Stimulated activated CD4-positive, alpha-beta T cell treated with anti-CD3 and anti-CD28 coated beads, Interleukin-15, amount 100 ng/mL, for 24 hours (primary cell): ENCODE measurements around the gene ODAD4.

ENCODE experiments used
- DNase-seq: peaks from one replicate; pipeline ENCODE4 v3.0.0-alpha.2; 2020

The ODAD4 gene

DNA sequence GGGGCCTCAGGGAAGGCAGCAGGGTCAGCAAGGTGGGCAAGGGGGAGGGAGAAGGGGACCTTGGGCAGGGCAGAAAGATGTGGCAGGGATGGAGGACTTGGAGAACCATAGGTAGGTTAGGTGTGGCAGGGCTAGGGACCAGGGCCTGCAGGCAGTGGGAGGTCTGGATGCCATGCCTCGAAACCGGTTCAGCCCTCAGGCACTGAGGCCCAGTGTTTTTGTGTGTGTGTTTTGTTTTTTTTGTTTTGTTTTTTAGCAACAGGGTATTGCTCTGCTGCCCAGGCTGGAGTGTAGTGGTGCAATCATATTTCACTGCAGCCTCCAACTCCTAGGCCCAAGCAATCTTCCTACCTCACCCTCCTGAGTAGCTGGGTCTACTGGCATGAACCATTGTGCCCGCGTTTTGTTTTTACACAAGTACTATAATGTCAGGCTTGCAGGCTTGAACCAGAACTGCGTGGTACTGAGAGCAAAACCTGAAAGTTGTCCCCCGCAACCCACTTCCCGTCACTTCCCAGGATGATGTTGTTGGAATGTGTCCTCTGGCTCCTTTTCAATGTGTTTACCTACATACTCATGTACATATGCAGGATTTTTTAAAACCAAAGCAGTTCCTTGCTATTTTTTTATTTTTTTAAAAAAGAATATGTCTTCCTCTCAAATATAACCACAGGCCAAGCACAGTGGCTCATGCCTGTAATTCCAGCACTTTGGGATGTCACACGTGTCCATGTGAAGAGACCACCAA, 12.4 kb downstream of the ODAD4 start:
- no peak for DNase-seq

DNA sequence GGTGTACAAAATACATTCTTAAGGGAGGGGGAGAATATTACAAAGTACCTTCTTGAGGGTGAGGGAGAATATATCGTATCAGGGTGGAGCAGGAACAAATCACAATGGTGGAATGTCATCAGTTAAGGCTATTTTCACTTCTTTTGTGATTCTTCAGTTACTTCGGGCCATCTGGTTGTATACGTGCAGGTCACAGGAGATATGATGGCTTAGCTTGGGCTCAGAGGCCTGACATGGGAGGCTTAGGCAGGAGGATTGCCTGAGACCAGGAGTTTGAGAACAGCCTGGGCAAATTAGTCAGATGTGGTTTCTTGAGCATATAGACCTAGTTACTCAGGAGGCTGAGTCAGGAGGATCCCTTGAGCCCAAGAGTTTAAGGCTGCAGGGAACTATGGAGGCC, 13.1 kb downstream of the ODAD4 start:
- DNase-seq: no peak

DNA sequence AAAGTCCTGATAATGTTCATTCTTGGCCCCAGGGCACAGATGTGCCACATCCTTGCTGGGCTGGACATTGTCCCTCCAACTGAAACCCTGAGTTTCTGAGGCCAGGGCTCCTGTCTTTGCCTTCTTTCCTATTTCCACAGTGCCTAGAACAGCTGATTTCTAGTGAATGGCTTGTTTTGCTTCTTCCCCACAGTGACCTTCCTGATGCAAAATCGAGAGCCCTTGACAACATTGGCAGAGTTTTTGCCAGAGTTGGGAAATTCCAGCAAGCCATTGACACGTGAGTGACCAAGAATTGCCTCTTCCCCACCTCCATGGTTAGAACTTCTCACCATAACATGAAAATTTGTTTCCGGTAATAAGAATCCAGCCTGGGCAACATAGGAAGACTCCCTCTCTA, 14.5 kb downstream of the ODAD4 start:
- no peak for DNase-seq

DNA sequence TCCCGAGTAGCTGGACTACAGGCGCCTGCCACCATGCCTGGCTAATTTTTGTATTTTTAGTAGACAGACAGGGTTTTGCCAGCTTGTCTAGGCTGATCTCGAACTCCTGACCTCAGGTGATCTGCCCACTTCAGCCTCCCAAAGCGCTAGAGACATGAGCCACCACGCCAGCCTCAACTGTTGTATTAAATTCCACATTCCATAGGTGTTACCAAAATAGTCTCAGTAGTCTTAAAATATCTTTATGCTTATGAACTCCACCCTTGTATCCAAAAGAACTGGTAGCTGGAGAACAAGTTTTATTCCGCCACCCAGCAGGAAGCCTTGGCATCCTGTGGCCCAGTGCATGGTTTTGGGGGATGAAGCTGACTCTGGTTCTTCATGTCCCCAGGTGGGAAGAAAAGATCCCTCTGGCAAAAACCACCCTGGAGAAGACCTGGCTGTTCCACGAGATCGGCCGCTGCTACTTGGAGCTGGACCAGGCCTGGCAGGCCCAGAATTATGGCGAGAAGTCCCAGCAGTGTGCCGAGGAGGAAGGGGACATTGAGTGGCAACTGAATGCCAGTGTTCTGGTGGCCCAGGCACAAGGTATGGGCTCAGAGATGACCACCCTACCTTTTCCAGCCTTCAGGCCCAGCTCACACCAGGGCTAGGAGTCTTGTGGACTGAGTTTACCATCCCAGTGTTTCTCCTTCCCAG, 18.5 kb downstream of the ODAD4 start:
- DNase-seq: no peak

DNA sequence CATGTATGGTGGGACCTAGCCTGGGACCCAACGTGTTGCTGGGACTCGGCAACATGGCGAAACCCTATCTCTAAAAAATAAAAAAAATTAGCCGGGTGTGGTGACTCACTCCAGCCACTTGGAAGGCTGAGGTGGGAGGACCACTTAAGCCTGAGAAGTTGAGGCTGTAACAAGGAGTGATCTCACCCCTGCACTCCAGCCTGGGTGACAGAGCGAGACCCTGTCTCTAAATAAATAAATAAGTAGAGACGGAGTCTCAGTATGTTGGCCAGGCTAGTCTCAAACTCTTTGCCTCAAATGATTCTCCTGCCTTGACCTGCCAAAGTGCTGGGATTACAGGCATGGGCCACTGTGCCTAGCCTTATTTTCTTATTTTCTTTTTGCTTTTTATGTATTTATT, 26.1 kb downstream of the ODAD4 start:
- DNase-seq: no peak

DNA sequence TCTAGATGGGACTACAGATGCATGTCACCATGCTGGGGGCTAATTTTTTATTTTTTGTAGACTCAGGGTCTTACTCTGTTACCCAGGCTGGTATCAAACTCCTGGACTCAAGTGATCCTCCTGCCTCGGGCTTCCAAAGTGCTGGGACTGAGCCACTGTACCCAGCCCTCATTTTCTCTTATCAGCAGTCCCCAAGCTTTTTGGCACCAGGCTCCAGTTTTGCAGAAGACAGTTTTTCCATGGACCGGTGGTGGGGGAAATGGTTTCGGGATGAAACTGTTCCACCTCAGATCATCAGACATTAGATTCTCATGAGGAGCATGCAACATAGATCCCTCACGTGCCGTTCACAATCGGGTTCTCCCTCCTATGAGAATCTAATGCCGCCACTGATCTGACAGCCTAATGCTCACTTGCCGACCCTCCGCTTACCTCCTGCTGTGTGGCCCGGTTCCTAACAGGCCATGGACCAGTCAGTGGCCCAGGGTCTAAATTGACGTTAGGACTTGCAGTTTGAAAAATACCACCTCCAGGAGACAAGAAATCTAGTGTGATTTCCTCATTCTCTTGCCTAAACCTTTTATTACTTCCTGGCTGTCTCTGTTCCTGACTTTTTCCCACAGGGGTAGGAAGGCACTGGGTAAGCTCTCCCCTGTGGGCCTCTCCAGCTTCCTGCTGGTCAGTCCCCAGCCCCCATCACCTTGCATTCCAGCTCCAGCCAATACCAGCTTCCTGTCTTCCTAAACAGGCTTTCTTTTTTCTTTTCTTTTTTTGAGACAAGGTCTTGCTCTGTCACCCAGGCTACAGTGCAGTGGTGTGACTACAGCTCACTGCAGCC, 26.8 kb downstream of the ODAD4 start:
- no peak for DNase-seq

DNA sequence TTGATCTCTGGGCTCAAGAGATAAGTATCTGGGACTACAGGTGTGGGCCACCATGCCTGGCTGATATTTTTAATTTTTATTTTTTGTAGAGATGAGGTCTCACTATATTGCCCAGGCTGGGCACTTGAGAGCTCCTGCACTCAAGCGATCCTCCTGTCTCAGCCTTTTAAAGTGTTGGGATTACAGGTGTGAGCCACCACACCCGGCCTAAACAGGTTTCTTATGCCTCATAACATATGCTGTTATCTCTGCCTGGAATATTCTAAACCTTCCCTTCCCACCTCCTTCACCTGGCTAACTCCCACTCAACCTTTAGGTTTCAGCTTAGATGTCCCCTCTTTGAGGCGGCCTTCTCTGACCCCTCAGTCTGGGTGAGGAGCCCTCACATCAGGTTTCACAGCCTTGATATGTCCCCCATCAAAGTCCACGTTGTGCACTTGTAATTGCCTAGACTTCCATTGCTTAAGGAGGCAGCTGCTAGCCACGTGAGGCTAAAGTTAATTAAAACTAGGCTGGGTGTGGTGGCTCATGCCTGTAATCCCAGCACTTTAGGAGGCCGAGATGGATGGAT, 27.5 kb downstream of the ODAD4 start:
- DNase-seq: no peak

DNA sequence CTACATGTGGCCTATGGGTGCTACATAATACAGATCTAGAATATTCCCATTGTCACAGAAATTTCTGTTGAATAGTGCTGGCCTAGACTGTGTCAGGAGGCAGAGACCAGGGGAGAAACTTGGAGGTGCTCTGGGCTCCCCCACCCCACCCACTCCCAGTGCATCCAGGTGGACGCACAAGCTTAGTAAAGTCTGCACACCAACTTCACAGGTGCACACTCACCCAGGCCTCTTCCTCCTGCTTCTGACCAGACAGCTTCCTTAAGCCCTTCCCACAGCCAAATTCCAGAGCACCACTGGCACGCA, 28.6 kb downstream of the ODAD4 start:
- DNase-seq: no peak

DNA sequence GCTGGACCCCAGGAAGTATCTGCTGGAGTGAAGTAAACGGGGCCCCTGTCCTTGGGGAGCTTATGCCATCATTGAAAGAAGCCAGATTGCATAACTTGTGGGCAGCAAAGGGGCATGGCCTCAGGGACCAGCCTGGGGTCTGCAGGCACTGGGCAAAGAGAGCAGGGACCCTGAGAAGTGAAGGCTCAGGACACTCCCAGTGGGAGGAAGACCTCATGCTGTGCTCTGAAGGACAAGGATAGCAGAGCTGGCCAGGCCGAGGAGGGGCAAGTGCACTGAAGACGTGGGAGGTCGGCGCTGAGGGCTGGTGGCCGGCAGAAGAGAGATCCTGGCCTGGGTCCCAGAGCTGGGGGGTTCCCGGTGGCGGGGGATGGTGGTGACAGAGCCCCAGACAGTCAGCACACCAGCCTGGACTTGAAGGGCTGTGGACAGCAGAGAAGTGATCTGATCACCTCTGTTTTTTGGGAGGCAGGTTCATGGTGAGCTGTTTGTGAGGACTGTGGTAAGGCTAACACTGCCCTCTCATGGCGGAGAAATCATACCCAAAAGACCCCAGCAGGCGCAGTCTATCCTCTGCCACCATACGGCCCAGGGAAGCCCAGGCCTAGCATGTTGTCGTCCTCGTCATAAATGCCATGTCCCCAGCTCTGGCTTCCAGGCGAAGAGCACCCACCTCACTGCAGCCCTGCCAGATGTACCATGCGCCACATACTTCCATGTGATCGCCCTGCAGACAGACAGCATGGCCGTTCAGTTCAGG, 29.1 kb downstream of the ODAD4 start:
- no peak for DNase-seq

DNA sequence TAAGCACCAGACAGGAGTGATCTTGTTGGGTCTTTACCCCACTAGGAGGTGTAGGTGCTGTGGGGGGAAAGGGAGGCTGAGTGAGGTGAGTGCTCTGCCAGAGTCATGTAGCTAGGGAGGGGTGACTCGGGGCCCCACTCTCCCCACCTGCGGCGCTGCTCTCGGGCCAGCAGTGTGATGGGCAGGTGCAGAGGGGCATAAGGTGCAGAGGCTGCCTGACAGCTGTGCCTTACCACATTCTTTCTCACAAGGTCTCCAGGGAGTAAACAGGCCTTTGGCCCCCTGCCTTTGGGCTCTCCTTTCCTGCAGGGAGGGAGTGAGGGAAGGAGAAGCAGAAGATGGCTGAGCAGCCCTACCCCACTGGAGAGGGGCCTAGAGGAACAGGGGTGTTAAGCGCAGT, 31.7 kb downstream of the ODAD4 start:
- no peak for DNase-seq

DNA sequence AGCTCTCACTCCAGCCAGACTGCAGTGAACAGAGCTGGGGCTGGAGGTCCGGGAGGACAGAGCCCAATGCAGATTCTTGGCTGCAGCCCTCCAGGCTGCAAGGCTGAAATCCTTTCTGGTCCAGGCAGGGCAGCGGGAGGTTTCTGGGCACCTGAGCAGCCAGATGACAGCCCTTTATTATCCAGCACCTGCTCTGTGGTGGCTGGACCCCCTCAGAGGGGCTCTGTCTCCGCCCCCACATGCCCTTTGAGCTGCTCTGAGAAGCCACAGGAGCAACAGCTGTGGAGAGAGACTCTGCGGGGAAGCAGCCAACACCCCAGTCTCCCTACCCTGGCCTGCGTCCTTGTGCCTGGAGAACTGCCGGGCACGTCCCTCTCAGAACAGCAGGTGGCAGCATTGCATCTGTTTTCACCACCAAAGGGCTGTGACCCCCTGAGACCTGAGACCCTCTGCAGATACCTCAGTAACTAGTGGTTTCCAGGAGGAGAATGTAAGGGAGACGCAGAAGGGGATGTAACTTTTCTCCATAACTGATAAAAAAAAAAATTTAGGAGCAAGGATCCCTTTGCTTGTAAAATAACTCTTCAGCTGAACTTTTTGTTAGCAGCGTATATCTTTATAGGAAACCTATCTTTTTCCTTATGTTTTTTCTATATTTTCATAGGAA, 32.5 kb downstream of the ODAD4 start:
- DNase-seq: peak; percentile 81

DNA sequence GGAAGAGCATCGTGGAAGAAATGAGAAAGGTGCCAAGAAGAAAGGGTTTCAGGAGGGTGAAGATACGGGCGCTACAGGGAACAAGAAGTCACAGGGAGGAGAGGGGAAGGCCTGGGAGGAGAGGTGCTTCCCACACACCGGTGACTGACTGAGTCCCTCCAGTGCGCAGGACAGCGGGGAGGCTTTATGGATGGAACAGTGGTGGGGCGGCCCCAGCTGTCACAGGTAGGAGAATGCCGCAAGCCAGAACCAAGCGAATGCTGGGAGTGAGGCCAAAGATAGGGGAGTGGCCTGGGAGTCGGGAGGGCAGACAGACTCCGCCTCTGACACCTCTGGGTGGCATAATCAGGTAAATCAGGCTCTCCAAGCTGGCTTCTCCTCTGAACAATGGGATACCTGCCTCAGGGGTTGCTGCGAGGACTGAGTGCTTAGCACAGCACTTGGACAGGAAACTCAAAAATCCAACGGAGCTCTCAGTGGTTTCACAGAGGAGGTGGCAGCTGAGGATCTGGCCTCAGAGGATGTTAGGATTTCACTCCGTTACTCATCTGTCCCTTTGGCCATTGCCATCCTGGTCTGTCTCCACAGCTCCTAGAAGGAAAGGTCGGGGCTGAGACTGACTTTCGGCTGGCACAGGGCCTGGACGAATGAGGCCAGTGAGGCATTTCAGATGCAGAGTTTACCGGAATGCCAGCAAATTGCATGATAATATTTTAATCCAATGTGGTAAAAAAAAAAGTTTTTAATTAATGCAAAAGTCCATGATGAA, 35.5 kb downstream of the ODAD4 start:
- peak; percentile 83 for DNase-seq

DNA sequence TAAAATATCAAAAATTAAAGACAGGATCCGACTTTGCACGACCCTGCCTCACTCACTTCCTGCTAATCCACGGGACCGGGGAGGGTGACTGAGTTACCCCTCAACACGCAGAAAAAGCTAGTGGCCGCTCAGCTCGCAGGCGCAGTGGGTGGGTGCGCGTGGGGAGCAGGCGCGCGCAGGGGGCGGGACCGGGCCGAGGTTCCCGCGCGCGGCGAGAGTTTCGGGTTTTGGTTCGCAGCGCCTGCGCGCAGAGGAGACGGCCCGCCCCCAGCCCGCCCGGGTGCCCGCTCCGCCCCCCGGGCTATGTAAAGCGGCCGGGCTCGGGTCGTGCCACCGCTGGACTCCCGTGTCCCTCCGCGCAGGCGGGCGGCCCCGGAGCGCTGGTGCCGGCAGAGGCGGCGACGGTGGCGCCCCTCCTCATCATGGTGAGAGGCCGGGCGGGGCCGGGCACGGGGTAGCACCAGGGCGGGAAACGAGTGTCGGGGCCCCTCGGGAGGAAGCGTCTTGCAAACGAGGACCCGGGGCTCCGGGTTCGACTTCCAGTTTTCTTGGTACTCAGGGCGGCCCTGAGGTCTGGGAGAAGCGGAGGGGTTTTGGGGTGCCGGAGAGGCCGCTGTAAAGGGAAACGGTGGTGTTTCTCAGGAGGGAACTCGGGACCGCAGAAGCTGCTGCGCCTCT, 36.2 kb downstream of the ODAD4 start, which contains the start of gene CNP:
TSS of gene CNP (plus strand) at position 333 of the 678 bp plus-strand sequence. CDS start at position 423, 90 bp downstream.
- peak; percentile 94 for DNase-seq

DNA sequence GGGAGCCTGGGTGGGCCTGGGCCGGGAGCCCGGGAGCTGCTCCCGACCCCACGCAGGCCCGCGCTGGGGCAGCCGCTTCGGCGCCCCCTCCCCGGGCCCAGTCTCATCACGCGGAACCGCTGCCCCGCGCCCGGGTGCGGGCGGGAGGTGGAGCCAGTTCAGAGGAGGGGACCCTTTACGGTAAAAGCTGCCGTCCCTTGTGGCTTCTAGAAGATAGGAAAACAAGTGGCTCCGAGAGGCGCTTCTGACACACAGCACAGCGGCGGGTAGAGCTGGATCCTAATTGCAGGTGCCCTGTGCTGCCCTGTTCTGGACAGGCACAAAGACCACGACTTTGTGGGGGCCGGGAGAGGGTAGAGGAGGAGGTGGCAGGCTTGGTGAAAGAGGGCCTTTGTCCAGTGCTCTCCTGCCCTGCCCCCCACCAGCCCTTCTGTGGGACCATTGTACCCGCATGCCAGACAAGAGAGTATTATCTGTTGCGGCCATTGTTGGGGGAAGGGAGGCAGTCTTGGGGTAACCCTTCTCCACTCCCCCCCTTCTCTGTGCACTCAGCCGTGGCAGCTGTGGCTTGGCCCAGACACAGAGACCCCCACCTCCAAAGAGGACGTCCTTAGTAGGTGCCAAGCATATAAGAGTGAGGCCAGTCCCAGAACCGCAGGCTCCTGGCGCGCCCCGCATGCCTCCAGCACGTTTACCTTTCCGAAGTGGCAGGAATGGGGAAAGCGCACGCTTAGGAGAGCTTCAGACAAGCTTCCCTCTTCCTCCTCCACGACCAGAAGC, 36.9 kb downstream of the ODAD4 start:
- peak; percentile 60 for DNase-seq

DNA sequence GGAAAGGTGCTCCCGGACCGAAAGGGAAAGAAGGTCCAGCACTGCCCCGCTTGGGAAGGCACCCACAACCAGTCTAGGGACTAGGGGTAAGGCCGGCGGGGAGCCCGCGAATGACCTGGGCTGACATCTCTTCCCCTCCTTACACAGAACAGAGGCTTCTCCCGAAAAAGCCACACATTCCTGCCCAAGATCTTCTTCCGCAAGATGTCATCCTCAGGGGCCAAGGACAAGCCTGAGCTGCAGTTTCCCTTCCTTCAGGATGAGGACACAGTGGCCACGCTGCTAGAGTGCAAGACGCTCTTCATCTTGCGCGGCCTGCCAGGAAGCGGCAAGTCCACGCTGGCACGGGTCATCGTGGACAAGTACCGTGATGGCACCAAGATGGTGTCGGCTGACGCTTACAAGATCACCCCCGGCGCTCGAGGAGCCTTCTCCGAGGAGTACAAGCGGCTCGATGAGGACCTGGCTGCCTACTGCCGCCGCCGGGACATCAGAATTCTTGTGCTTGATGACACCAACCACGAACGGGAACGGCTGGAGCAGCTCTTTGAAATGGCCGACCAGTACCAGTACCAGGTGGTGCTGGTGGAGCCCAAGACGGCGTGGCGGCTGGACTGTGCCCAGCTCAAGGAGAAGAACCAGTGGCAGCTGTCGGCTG, 37.6 kb downstream of the ODAD4 start:
- no peak for DNase-seq

DNA sequence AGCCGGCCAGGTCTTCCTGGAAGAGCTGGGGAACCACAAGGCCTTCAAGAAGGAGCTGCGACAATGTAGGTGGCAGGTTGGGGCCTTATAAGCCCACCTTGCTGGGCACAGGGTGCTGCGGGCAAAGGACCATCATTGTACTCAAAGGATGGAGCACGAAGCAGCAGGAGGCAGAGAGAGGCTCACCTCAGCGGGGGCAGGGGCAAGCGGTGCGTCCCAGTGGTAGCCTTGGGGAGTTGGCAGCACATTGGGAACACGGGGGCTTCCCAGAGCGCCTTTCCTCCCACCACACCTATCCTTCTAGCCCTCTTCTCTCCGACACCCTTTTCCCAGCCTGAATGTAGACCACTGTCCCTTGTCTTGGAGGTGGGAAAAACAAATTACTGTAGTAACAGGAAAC, 38.3 kb downstream of the ODAD4 start:
- DNase-seq: no peak

DNA sequence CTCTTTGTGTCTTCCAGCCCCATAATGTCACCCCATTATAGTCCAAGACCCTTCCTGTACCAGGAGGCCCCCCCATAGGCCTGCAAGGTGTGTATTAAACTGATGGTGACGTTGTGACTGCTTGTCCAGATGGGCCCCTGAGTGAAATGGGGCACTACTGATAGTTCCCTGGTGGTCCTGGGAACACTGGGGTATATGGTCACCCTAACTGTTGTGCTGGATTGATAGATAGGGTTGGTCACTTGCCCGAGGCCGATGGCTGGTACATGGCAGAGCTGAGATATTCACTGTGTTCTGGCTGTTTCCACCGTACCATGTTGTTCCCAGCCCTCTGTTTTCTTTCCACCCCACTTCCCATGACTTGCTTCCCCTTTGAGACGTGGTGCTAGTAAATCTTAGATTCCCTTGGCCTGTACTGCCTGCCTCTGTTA, 40.5 kb downstream of the ODAD4 start:
- no peak for DNase-seq

DNA sequence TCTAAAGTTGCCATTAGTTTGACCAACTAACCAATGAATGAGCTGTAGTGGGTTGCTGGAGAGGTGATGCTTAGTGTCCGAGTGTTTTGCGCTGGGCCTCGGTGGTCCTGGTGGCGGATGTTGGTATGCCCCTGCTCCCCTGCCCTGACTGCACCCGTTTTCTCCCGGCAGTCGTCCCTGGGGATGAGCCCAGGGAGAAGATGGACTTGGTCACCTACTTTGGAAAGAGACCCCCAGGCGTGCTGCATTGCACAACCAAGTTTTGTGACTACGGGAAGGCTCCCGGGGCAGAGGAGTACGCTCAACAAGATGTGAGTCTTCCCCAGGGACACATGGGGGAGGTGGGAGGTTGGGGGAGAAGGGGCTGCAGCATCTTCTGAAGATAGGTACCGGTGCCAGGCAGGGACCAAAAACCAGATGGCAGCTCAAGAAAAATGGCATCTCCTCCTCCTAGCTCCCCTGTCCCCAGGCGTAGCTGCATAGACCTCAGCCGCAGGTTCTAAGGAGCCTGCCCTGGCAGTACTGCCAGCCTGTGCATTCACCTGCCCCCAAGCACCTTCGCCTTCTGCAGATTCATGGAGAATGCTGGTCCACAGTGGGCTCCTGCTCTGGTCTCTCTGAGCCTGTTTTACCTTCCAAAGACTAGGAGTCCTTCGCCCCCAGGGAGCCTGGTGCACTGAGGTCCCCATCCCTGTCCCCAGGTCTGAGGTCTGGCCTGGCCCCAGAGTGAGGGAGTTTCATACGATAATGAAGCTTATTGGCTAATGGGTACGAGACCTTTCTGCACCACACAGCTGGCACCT, 41.5 kb downstream of the ODAD4 start:
- no peak for DNase-seq
